COLO829 (cell line): ENCODE data around the gene TNNC1.

ENCODE experiments used
- DNase-seq: peaks from one replicate; pipeline ENCODE4 v3.0.0; 2012; ENCODE audit warnings: low spot score

TNNC1 gene

DNA sequence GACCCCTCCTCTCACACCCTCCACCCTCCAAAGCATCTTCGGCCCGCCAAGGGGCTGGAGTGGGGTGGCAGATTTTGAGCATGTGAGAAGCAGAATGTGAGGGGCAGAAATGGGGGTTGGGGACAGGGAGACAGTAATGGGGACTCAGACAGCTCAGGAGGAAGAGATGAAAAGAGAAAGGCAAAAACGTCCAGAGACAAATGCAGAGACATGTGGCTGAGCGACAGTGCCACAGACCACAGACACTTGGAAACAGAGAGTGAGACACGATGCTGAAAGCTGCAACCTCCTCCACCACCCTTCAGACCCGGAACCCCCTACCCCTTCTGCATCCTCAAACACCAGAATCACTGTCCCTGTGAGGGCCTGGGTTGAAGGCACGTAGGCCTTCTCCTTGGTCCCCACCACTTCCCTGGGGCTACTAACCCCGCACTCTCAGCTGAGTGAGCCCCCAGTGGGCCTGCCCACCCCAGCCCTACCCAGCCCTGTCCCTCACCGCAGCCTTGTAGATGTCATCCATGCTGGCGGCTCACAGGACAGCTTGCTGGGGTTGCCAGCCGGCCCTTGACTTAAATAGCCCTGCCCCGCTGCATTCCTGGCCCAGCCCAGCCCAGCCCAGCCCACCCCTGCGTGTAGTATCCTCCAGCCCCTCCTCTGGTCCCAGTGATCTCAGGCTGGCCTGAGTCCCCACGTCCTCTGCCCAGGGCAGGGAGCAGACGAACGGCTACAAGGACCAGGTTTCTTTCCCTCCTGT lies at the start of gene TNNC1:
TNNC1 (minus strand) TSS at position 546 of the 754 bp plus-strand sequence; CDS start at position 520, 26 bp downstream.
- no peak for DNase-seq

DNA sequence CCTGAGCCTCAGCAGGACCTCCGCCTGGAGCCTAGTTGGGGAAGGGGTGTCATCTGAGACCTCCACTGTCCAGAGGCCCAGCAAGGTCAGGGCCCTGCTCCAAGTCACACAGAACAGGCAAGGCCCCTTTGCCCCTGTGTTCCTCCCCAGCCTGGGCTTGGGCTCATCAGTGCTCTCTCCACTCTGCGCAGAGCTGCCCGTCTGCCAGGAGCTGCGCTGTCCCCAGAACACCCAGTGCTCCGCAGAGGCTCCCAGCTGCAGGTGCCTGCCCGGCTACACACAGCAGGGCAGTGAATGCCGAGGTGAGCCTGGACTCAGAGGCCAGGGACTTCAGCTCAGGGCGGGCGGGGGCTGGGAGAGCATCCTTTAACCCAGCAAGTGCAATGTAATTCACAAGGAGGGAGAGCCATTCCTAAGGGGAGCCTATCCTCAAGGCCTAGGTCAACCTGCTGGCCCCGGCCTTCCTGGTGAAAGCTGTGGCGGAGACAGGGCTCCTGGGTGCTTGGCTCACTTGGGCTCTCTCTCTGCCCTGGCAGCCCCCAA lies 49.0 kb upstream of the TNNC1 start:
- DNase-seq = no peak

- DNase-seq = no peak
These were observed 48.2 kb upstream of the TNNC1 start for GRCh38 chr3:52502001-52502400.

DNA sequence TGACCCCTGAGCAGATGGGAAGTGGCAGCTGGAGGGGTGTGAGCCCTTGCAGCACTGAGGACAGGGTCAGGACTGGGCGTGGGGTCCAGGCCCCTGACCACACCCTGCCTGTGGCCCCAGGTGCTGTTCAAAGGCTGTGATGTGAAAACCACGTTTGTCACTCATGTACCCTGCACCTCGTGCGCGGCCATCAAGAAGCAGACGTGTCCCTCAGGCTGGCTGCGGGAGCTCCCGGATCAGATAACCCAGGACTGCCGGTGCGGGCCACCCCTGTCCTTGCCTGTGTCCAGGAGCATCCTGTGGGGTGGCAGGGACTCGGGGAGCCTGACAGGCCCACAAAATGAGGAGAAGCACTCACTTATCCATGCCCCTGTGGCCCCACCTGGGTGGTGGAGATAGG lies 47.2 kb upstream of the TNNC1 start:
- no peak for DNase-seq

DNA sequence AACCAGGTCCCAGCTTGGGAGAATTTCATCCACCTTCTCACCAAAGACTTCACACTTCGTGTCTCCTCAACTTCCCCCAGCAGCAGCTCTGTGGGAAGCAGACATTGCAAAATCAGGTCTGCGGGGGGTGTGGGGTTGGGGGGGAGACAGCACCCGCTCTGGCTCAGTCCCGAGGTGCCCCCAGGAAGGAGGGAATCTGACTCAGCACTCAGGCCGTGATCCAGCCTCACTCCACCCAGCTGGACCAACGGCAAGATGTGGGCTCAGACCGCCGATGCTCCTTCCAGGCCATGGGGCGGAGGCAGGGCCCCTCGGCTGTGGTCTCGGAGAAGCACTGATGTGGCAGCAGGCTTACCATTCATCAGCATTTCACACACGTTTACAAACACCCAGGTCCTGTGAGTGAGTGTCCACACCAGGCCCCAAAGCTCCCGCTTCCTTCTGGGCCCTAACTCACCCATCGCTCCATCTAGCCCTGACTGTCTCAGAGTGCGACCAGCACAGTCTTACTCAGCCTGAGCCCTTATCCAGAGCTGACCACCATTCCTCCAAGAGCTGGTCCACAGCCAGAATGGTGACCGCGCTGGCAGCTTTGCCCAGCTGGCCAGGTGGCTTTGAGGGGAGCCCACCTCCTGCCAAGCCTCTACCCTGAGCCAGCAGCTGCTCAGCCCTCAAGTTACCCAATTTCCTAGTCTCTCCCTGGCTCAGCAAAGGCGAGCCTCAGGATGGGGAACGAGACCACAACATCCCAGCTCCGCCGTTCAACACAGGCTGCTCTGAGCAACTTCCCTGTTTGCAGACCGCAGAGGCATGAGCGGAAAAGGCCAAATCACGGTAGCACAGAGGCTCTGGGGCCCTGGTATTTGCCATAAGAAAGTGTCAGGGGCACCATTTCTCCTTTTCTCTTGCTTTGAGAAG lies 44.6 kb upstream of the TNNC1 start:
- no peak for DNase-seq

- no peak for DNase-seq
These were observed 42.1 kb upstream of the TNNC1 start for GRCh38 chr3:52495777-52496602.

GRCh38 chr3:52494886-52495495 lies 41.1 kb upstream of the TNNC1 start, which contains the start of gene STAB1:
STAB1 (plus strand) TSS chr3:52495338; CDS start chr3:52495414, 76 bp downstream.
- no peak for DNase-seq

DNA sequence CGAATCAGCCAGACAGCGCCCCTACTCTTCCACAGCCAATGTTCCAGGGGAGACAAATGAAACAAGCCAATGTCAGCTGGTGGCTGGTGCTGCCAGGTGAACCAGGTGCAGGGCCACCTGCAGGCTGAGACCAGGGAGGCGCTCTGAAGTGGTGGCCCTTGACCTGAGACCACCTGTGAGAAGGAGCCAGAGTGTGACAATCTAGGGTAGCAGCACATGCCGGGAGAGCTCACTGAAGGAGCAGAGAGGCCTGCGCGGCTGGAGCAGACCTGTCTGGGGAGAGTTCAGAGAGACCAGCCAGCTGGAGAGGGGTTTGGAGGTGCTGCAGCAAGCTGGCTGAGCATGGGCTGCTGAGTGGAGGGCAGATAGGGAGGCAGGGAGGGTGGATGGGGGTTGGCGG lies 40.6 kb upstream of the TNNC1 start:
- no peak for DNase-seq

DNA sequence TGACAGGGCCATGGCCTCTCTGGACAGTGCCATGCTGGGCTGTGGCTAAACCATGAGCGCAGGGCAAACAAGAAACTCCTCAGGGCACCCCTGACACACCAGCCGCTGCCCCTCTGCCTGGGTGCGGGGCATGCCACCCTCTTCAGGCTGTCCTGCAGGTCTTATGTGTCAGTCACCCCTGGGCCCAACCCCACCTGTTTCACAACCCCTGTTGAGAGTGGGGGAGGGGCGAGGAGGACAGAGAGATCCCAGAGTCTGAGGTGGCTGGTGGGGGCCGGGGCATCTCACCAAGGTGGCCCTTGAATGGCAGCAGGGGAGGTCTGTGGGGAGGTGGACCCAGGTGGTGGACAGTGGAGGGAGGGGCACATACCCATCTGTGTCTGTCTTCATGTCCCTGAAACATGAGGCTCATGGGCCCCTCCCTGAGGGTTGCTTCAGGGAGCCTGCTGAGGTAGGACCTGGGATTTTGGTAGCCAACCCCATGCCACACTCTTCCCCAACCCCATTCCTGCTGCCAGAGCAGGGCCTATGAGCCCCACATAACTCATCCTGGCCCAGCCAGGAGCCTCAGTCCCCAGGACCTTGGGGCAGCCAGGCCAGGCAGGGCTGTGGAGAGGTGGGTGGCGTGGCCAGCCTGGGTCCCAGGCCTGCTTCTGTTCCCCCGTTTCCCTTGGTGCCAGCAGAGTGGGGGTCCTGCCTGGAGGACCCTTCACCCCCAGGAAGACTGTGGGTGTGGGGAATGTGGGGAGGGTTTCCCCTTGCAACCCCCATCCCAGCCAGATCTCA lies 39.6 kb upstream of the TNNC1 start:
- DNase-seq = no peak

- no peak for DNase-seq
These were observed 38.2 kb upstream of the TNNC1 start for GRCh38 chr3:52492059-52492458.

DNA sequence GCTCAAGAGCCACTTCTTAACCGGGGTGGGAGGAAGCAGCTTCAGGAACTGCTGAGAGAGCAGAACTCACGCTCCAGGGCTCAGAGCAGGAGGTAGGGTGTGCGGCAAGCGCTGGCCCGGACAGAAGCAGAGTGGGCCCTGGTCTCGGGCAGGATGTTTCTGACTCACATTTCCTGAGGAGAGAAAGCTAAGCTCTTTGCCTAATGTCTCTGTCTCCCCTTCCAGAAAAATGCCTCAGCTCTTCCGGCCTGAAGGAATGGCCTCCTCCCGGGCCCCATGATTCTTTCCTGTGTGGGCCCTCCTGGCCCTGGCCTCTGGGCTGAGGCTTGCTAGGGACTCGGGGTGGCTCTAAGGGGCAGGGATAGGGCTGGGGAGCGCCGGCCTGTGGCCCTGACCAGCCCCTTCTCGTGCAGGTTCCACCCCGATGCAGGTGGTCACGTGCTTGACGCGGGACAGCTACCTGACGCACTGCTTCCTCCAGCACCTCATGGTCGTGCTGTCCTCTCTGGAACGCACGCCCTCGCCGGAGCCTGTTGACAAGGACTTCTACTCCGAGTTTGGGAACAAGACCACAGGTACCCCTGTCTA lies 37.2 kb upstream of the TNNC1 start:
- DNase-seq = no peak

DNA sequence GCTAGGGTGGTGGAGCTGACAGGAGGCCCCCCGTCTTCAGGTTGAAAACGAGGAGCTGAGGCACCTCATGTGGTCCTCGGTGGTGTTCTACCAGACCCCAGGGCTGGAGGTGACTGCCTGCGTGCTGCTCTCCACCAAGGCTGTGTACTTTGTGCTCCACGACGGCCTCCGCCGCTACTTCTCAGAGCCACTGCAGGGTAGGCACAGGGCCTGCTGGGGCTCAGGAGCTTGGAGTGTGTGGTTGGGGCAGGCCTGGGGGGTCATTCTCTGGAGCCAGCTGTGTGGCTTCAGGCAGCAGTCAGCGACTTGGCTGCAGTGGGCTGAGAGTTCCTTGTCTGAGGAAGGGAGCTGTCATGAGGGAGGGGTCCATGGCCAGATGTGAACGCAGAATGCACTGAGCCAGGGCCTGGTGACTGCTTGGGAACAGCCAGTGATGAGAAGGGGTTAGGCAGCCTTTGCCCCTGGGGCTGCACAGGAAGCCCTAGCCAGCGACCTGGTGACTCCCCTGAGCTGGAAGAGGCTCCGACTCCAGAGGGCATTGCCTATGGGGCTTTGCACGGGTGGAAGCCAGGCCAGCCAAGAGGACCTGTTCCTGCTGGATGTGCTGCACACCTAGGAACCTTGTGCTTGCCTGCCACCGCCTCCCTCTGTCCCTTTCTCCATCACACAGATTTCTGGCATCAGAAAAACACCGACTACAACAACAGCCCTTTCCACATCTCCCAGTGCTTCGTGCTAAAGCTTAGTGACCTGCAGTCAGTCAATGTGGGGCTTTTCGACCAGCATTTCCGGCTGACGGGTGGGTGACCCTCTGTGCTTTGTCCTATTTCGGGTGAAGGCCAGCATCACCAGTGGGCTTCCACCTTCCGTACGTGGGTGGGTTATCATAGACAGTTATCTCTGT lies 36.4 kb upstream of the TNNC1 start:
- DNase-seq = no peak

- DNase-seq = no peak
These were observed 35.6 kb upstream of the TNNC1 start for GRCh38 chr3:52489453-52489852.

DNA sequence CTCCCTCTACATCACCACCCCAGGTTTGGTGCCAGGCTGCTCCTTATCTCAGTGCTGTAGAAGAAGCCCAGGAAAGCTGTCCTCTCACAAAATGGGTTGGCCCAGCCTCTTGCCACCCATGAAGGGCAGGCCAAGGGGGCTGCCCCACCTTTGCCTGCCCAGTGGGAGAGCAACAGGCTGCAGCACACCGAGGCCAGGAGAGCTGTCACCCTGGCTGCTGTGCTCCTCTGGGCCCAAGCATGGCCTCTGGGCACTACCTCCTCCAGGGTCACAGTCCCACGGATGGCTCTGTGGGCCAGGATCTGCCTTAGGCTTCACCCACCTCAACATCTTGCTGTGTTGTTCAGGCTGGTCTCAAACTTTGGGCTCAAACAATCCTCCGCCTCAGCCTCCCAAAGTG lies 34.9 kb upstream of the TNNC1 start:
- DNase-seq = no peak

- no peak for DNase-seq
These were observed 34.2 kb upstream of the TNNC1 start for GRCh38 chr3:52487788-52488691.

DNA sequence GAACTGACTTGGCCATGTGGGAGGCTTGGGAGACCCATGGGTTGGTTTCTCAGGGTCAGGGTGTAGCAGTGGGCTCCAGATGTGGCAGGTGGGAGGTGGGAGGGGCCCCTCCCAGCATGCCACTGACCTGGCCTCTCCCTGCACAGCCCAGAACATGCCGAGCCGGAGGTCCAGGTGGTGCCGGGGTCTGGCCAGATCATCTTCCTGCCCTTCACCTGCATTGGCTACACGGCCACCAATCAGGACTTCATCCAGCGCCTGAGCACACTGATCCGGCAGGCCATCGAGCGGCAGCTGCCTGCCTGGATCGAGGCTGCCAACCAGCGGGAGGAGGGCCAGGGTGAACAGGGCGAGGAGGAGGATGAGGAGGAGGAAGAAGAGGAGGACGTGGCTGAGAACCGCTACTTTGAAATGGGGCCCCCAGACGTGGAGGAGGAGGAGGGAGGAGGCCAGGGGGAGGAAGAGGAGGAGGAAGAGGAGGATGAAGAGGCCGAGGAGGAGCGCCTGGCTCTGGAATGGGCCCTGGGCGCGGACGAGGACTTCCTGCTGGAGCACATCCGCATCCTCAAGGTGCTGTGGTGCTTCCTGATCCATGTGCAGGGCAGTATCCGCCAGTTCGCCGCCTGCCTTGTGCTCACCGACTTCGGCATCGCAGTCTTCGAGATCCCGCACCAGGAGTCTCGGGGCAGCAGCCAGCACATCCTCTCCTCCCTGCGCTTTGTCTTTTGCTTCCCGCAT lies 33.4 kb upstream of the TNNC1 start:
- no peak for DNase-seq

DNA sequence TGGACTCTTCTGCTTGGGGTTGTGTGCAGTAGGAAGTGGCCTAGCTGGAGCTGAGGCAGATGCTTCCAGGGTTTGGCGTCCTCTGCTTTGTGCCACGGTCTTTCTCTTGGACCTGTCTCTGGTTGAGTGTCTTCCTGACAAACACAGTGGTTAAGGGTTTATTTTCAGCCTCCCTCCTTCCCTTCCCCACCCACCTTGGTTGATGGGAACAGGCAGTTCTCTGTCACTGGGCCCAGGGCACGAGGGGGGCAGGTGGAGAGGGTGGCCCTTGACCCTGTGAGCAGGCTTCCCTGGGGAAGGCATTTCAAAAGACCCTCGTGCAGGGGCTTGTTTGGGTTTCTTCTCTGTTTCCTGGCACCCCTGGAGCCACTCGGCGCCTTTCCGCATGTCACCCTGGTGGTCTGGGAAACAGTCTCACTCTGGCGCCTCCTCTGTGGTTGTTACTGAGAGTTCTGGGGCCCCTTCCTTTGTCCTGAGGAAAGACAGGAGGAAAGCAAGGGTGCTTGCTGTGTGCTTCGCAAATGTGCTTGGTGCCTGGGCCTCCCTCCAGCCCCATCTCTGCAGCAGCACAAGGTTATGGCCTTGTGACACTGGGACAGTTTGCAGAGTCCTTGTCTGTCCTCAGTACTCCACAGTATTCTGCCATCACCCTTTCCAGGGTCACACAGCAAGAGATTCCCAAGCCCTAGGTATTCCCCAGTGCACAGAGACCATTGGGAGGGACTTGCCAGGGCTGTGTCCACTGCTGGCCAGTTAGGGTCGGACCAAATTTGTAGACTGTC lies 31.0 kb upstream of the TNNC1 start:
- no peak for DNase-seq
